Suprapubic skin (tissue), 4 donors: ENCODE results near the gene LRP2BP.

Experiments used
- EP300 ChIP-seq: sonication (generic); formaldehyde crosslinking; IDR thresholded peaks from one replicate; pipeline ENCODE4 v1.6.1; 2017; ENCODE audit warnings: antibody characterized with exemption
- POLR2A ChIP-seq, 2 donors: fragments of 450-650 bp; IDR thresholded peaks; one replicate each; pipeline ENCODE4 v1.6.1; 2017; ENCODE audit warnings: antibody characterized with exemption in 2 of 2, mild to moderate bottlenecking in 2 of 2, moderate library complexity in 2 of 2
- POLR2AphosphoS5 ChIP-seq, 3 donors: sonication (generic); formaldehyde crosslinking; IDR thresholded peaks; one replicate each; pipeline ENCODE4 v1.6.1; 2017; ENCODE audit warnings: antibody characterized with exemption in 3 of 3
- TF ChIP-seq, protein P1 (sequence below), 2 donors: fragments of 200-600 bp in 1 of 2; fragments of 450-650 bp in 1 of 2; sonication (generic) in 1 of 2; IDR thresholded peaks; one replicate each; pipeline ENCODE4 v1.5.1; 2016 to 2019; ENCODE audit warnings: antibody characterized with exemption in 2 of 2, mild to moderate bottlenecking in 1 of 2, moderate library complexity in 1 of 2

DNA sequence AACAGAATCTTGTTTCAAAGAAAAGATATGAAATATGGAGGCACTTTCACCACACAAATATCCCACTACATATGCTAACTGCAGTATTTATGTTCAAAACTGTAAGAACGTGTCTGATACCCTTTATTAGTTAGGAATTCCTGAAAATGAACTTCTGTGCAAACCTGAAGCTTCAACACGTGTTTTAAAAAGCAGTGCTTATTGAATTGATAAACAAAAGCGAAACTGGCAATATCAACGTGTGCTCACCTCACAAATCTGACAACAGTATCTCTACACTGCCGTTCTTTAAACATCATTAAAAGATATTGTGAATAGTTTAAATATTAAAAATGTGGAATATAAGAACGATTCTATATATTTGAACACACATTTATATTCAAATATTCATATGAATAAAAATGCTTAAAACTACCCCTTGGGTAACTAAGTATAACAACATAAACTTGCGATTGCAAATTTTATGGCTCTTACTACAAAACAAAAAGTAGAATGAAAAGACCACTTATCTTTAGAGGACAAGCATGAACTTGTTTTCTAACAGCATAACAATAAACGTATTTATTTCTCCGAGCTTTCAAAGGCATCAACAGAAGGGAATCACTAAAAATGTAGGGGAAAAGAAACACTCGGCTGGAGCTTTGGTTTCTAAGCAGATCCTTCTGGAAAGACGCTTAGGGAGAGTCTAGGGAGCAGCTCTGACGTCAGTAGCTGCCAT is at the start of gene LRP2BP:
- TF ChIP-seq, protein P1, sequence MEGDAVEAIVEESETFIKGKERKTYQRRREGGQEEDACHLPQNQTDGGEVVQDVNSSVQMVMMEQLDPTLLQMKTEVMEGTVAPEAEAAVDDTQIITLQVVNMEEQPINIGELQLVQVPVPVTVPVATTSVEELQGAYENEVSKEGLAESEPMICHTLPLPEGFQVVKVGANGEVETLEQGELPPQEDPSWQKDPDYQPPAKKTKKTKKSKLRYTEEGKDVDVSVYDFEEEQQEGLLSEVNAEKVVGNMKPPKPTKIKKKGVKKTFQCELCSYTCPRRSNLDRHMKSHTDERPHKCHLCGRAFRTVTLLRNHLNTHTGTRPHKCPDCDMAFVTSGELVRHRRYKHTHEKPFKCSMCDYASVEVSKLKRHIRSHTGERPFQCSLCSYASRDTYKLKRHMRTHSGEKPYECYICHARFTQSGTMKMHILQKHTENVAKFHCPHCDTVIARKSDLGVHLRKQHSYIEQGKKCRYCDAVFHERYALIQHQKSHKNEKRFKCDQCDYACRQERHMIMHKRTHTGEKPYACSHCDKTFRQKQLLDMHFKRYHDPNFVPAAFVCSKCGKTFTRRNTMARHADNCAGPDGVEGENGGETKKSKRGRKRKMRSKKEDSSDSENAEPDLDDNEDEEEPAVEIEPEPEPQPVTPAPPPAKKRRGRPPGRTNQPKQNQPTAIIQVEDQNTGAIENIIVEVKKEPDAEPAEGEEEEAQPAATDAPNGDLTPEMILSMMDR (IDR thresholded peaks at IDR 0.05): no peak
- no peak for TF ChIP-seq POLR2A (IDR thresholded peaks at IDR 0.05)
- no peak for TF ChIP-seq EP300
- no peak for TF ChIP-seq POLR2AphosphoS5 (IDR thresholded peaks at IDR 0.05)
